Nephron (organoid): ENCODE measurements around the gene CNOT9.
"Not testable (repeated sequence)": the region's sequence is repeated elsewhere in the genome, so short reads cannot be mapped to it uniquely, and the experiment has no call there.

Source experiments
- H3K27ac Mint-ChIP-seq, 3 experiments: 2 replicates each; pipeline ENCODE4 v1.8.0; 2020; ENCODE audit warnings: mixed read lengths in 3 of 3, mild to moderate bottlenecking in 2 of 3, moderate library complexity in 1 of 3
- H3K27me3 Mint-ChIP-seq: 2 replicates; pipeline ENCODE4 v1.8.0; 2021; ENCODE audit warnings: low read depth, mild to moderate bottlenecking, moderate library complexity, mixed read lengths
- H3K36me3 Mint-ChIP-seq: 2 replicates; pipeline ENCODE4 v1.8.0; 2020; ENCODE audit warnings: low read depth, mixed read lengths
- H3K4me1 Mint-ChIP-seq: 2 replicates; pipeline ENCODE4 v1.8.0; 2020; ENCODE audit warnings: mixed read lengths
- H3K4me3 Mint-ChIP-seq, 3 experiments: 2 replicates each; pipeline ENCODE4 v1.8.0; 2020; ENCODE audit warnings: mild to moderate bottlenecking in 3 of 3, mixed read lengths in 3 of 3, moderate library complexity in 2 of 3
- H3K9me3 Mint-ChIP-seq: 2 replicates; pipeline ENCODE4 v1.8.0; 2020; ENCODE audit warnings: mixed read lengths
- CTCF ChIP-seq, 3 experiments: fragments of 200-600 bp; sonication (generic); IDR thresholded peaks; one replicate each; pipeline ENCODE4 v1.5.0; 2021; ENCODE audit warnings: antibody characterized with exemption in 3 of 3; ENCODE audit not compliant: unreplicated experiment in 3 of 3

Gene CNOT9

GRCh38 chr2:218540015-218540414, 28.6 kb upstream of the CNOT9 start:
- Mint-ChIP-seq H3K4me3 (no peak overlapping the region), H3K27ac (no peak overlapping the region), H3K4me1 (no peaks in the 10 kb centered on the region), H3K36me3 (peaks cover 60% of the 10 kb centered on the region), H3K9me3 (no peaks in the 10 kb centered on the region), H3K27me3 (no peaks in the 10 kb centered on the region)
- TF ChIP-seq CTCF (IDR thresholded peaks at IDR 0.05; ENCODE audit: unreplicated experiment in 3 of 3), result no peak

GRCh38 chr2:218546012-218546411, 22.6 kb upstream of the CNOT9 start:
- Mint-ChIP-seq H3K36me3 (peaks cover 63% of the 10 kb centered on the region), H3K27ac (no peak overlapping the region), H3K4me1 (no peaks in the 10 kb centered on the region), H3K4me3 (no peak overlapping the region), H3K9me3 (no peaks in the 10 kb centered on the region), H3K27me3 (no peaks in the 10 kb centered on the region)
- no peak for TF ChIP-seq CTCF (IDR thresholded peaks at IDR 0.05; ENCODE audit: unreplicated experiment in 3 of 3)

- H3K4me1 Mint-ChIP-seq, result no peaks in the 10 kb centered on the region
Measured at GRCh38 chr2:218547511-218547910, 21.1 kb upstream of the CNOT9 start.

GRCh38 chr2:218547978-218548377, 20.7 kb upstream of the CNOT9 start:
- TF ChIP-seq CTCF (IDR thresholded peaks at IDR 0.05; ENCODE audit: unreplicated experiment in 3 of 3), result no peak
- Mint-ChIP-seq H3K27ac (no peak overlapping the region), H3K4me3 (no peak overlapping the region), H3K27me3 (no peaks in the 10 kb centered on the region), H3K4me1 (no peaks in the 10 kb centered on the region), H3K36me3 (peaks cover 64% of the 10 kb centered on the region), H3K9me3 (no peaks in the 10 kb centered on the region)

More at GRCh38 chr2:218547511-218547910, 21.1 kb upstream of the CNOT9 start:
- Mint-ChIP-seq H3K27ac (no peak overlapping the region), H3K27me3 (no peaks in the 10 kb centered on the region), H3K36me3 (peaks cover 64% of the 10 kb centered on the region), H3K9me3 (no peaks in the 10 kb centered on the region), H3K4me3 (no peak overlapping the region)
- no peak for TF ChIP-seq CTCF (IDR thresholded peaks at IDR 0.05; ENCODE audit: unreplicated experiment in 3 of 3)

- H3K4me3 Mint-ChIP-seq, H3K4me1 Mint-ChIP-seq, H3K27me3 Mint-ChIP-seq, H3K27ac Mint-ChIP-seq, H3K9me3 Mint-ChIP-seq: not testable (repeated sequence)
- peaks cover 62% of the 10 kb centered on the region for H3K36me3 Mint-ChIP-seq
Measured at GRCh38 chr2:218554225-218554624, 14.4 kb upstream of the CNOT9 start.

GRCh38 chr2:218555527-218555926, 13.1 kb upstream of the CNOT9 start:
- H3K36me3 Mint-ChIP-seq, result peaks cover 71% of the 10 kb centered on the region
- H3K27me3 Mint-ChIP-seq, result no peaks in the 10 kb centered on the region
- no peaks in the 10 kb centered on the region for H3K4me1 Mint-ChIP-seq
- no peak overlapping the region for H3K27ac Mint-ChIP-seq
- no peaks in the 10 kb centered on the region for H3K9me3 Mint-ChIP-seq
- H3K4me3 Mint-ChIP-seq, result no peak overlapping the region
- no peak for TF ChIP-seq CTCF (IDR thresholded peaks at IDR 0.05; ENCODE audit: unreplicated experiment in 3 of 3)
